SJSA1 (cell line): ENCODE measurements around the gene GRIA4. TPM values are rescaled to one million over a fixed set of nuclear protein-coding genes. Genes with fewer than 3 reads are reported as not detected.
A peak's percentile ranks its signal among the peaks of the same experiment; 100 is the strongest.
"Not testable (repeated sequence)": the region's sequence is repeated elsewhere in the genome, so short reads cannot be mapped to it uniquely, and the experiment has no call there.

ENCODE experiments used
- DNase-seq, 2 experiments: peaks; one replicate each; pipeline ENCODE4 v3.0.0-alpha.2; 2015 to 2020; ENCODE audit warnings: low spot score in 2 of 2, low read depth in 1 of 2
- H3K27ac ChIP-seq: fragments of 250-450 bp; sonication (Bioruptor Pico); 2 replicates; pipeline ENCODE4 v1.5.1; 2020; ENCODE audit warnings: mild to moderate bottlenecking, moderate library complexity
- H3K27me3 ChIP-seq: fragments of 250-450 bp; sonication (Bioruptor Pico); replicated peaks from 2 replicates; pipeline ENCODE4 v1.5.1; 2020; ENCODE audit warnings: mild to moderate bottlenecking, moderate library complexity
- H3K36me3 ChIP-seq: fragments of 250-450 bp; sonication (Bioruptor Pico); 2 replicates; pipeline ENCODE4 v1.5.1; 2020; ENCODE audit warnings: mild to moderate bottlenecking
- H3K4me1 ChIP-seq: fragments of 250-450 bp; sonication (Bioruptor Pico); replicated peaks from 2 replicates; pipeline ENCODE4 v1.6.1; 2021; ENCODE audit warnings: mild to moderate bottlenecking
- H3K4me3 ChIP-seq: fragments of 250-450 bp; sonication (Bioruptor Pico); 2 replicates; pipeline ENCODE4 v1.5.1; 2020; ENCODE audit warnings: mild to moderate bottlenecking
- H3K9me3 ChIP-seq: fragments of 250-450 bp; sonication (Bioruptor Pico); replicated peaks from 2 replicates; pipeline ENCODE4 v1.5.1; 2020; ENCODE audit warnings: mild to moderate bottlenecking
- total RNA-seq: library from RNA; depleted of rRNA; stranded (reverse); fragments of >200 nt; shearing (Covaris generic); gene quantifications from 2 replicates; pipeline ENCODE4 v1.2.3, GENCODE V29; 2014

The GRIA4 gene
- total RNA-seq, 1 experiment from 2014 or later = not detected

- no peak overlapping the region for H3K4me3 ChIP-seq
- no peak overlapping the region for H3K27ac ChIP-seq
- no peaks in the 10 kb centered on the region for H3K4me1 ChIP-seq
- no peaks in the 10 kb centered on the region for H3K36me3 ChIP-seq
- no peaks in the 10 kb centered on the region for H3K27me3 ChIP-seq
- no peak for DNase-seq
- no peaks in the 10 kb centered on the region for H3K9me3 ChIP-seq
Measured at GRCh38 chr11:105979997-105980703, 370.3 kb downstream of the GRIA4 start.

GRCh38 chr11:105986554-105986953 is 376.7 kb downstream of the GRIA4 start:
- Histone ChIP-seq H3K36me3 (no peaks in the 10 kb centered on the region), H3K27me3 (no peaks in the 10 kb centered on the region), H3K4me3 (no peak overlapping the region), H3K9me3 (no peaks in the 10 kb centered on the region), H3K27ac (no peak overlapping the region), H3K4me1 (no peaks in the 10 kb centered on the region)
- DNase-seq = no peak

- Histone ChIP-seq H3K27me3 (no peaks in the 10 kb centered on the region), H3K27ac (no peak overlapping the region), H3K4me3 (no peak overlapping the region), H3K4me1 (no peaks in the 10 kb centered on the region), H3K36me3 (no peaks in the 10 kb centered on the region), H3K9me3 (no peaks in the 10 kb centered on the region)
- DNase-seq = no peak
Measured at GRCh38 chr11:105988197-105988596, 378.3 kb downstream of the GRIA4 start.

GRCh38 chr11:105989124-105989523 is 379.3 kb downstream of the GRIA4 start:
- H3K4me1 ChIP-seq = no peaks in the 10 kb centered on the region
- H3K27ac ChIP-seq = no peak overlapping the region
- H3K4me3 ChIP-seq = no peak overlapping the region
- no peaks in the 10 kb centered on the region for H3K36me3 ChIP-seq
- no peaks in the 10 kb centered on the region for H3K27me3 ChIP-seq
- DNase-seq = no peak
- no peaks in the 10 kb centered on the region for H3K9me3 ChIP-seq

GRCh38 chr11:105991888-105992287 is 382.0 kb downstream of the GRIA4 start:
- Histone ChIP-seq H3K27ac (no peak overlapping the region), H3K4me3 (no peak overlapping the region), H3K27me3 (no peaks in the 10 kb centered on the region), H3K36me3 (no peaks in the 10 kb centered on the region), H3K4me1 (no peaks in the 10 kb centered on the region), H3K9me3 (no peaks in the 10 kb centered on the region)
- no peak for DNase-seq

GRCh38 chr11:106001304-106002012 is 391.6 kb downstream of the GRIA4 start:
- DNase-seq = no peak
- Histone ChIP-seq H3K27ac (no peak overlapping the region), H3K9me3 (no peaks in the 10 kb centered on the region), H3K27me3 (no peaks in the 10 kb centered on the region), H3K4me1 (no peaks in the 10 kb centered on the region), H3K4me3 (no peak overlapping the region), H3K36me3 (0 out of 2 replicates have a peak, but pooled peaks cover 2% of the 10 kb centered on the region)

- not testable (repeated sequence) for DNase-seq, H3K4me3 ChIP-seq
Measured at GRCh38 chr11:106003094-106003493, 393.2 kb downstream of the GRIA4 start.

GRCh38 chr11:106011481-106011880 is 401.6 kb downstream of the GRIA4 start:
- H3K9me3 ChIP-seq = no peaks in the 10 kb centered on the region
- peaks cover 4% of the 10 kb centered on the region for H3K36me3 ChIP-seq
- H3K27ac ChIP-seq = no peak overlapping the region
- no peaks in the 10 kb centered on the region for H3K27me3 ChIP-seq
- H3K4me3 ChIP-seq = no peak overlapping the region
- peaks cover 7% of the 10 kb centered on the region; the same call in 1 of the 2 replicates for H3K4me1 ChIP-seq
- no peak for DNase-seq

More at GRCh38 chr11:106003094-106003493, 393.2 kb downstream of the GRIA4 start:
- H3K4me1 ChIP-seq, H3K9me3 ChIP-seq, H3K27ac ChIP-seq, H3K27me3 ChIP-seq, H3K36me3 ChIP-seq: not testable (repeated sequence)

GRCh38 chr11:106012744-106013143 is 402.9 kb downstream of the GRIA4 start:
- peak in 1 of 2 experiments; percentile 4 for DNase-seq
- Histone ChIP-seq H3K36me3 (peaks cover 2% of the 10 kb centered on the region; the same call in 1 of the 2 replicates), H3K9me3 (no peaks in the 10 kb centered on the region), H3K4me3 (no peak overlapping the region), H3K4me1 (peaks cover 7% of the 10 kb centered on the region; the same call in 1 of the 2 replicates), H3K27ac (no peak overlapping the region), H3K27me3 (no peaks in the 10 kb centered on the region)

- DNase-seq = no peak
- H3K9me3 ChIP-seq = no peaks in the 10 kb centered on the region
- peaks cover 7% of the 10 kb centered on the region; the same call in 1 of the 2 replicates for H3K4me1 ChIP-seq
- H3K4me3 ChIP-seq = no peak overlapping the region
- no peaks in the 10 kb centered on the region for H3K27me3 ChIP-seq
- no peaks in the 10 kb centered on the region; the same call in 1 of the 2 replicates for H3K36me3 ChIP-seq
- no peak overlapping the region for H3K27ac ChIP-seq
Measured at GRCh38 chr11:106014035-106014434, 404.2 kb downstream of the GRIA4 start.

- no peak for DNase-seq
- H3K27ac ChIP-seq = no peak overlapping the region
- no peaks in the 10 kb centered on the region for H3K9me3 ChIP-seq
- no peaks in the 10 kb centered on the region for H3K27me3 ChIP-seq
- no peak overlapping the region for H3K4me3 ChIP-seq
- H3K36me3 ChIP-seq = no peaks in the 10 kb centered on the region
- peaks cover 7% of the 10 kb centered on the region; the same call in 1 of the 2 replicates for H3K4me1 ChIP-seq
Measured at GRCh38 chr11:106014620-106015019, 404.7 kb downstream of the GRIA4 start.

- DNase-seq = peak; percentile 6 to 38
- H3K27ac ChIP-seq = no peak overlapping the region
Measured at GRCh38 chr11:106015066-106015465, 405.2 kb downstream of the GRIA4 start.

GRCh38 chr11:106017093-106017492 is 407.2 kb downstream of the GRIA4 start:
- no peaks in the 10 kb centered on the region for H3K36me3 ChIP-seq
- DNase-seq = no peak
- no peaks in the 10 kb centered on the region for H3K27me3 ChIP-seq
- H3K27ac ChIP-seq = no peak overlapping the region
- no peaks in the 10 kb centered on the region for H3K9me3 ChIP-seq
- no peak overlapping the region for H3K4me3 ChIP-seq
- peaks cover 7% of the 10 kb centered on the region; the same call in 1 of the 2 replicates for H3K4me1 ChIP-seq

More at GRCh38 chr11:106015066-106015465, 405.2 kb downstream of the GRIA4 start:
- Histone ChIP-seq H3K4me1 (peaks cover 7% of the 10 kb centered on the region; the same call in 1 of the 2 replicates), H3K27me3 (no peaks in the 10 kb centered on the region), H3K9me3 (no peaks in the 10 kb centered on the region), H3K36me3 (no peaks in the 10 kb centered on the region), H3K4me3 (no peak overlapping the region)
